GM12891 (cell line): ENCODE data around the gene LCA5L.

ENCODE experiments used
- POLR2A ChIP-seq: IDR thresholded peaks from 2 replicates; pipeline ENCODE4 v1.6.1; 2011; ENCODE audit warnings: low read depth, low read length, control low read depth
- SPI1 ChIP-seq: IDR thresholded peaks from 2 replicates; pipeline ENCODE4 v1.6.1; 2011; ENCODE audit warnings: low read depth, low read length, control low read depth
- TAF1 ChIP-seq: IDR thresholded peaks from 2 replicates; pipeline ENCODE4 v1.6.1; 2011; ENCODE audit warnings: low read depth, low read length, control low read depth

DNA sequence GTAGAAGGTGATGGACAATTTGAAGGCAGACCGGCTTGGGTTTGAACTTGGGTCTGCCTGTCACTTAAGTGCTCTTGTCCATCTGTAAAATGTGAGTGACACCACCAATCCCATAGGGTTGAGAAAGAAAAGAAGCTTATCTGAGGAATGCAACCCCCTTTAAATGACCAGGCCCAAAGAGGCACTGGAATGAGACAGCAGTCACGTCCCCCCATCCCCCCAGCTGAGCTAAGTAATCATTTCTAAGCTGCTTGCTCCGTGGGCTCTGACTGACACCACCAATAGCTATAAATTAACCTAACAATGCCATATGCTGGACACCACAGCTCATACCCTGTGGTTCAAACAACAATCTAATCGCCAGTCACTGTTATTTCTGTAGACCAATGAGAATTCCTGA lies 15.1 kb downstream of the LCA5L start:
- no peak for TF ChIP-seq TAF1
- no peak for TF ChIP-seq POLR2A
- no peak for TF ChIP-seq SPI1
